ENCODE results near the gene INHBE.

Gene INHBE

GRCh38 chr12:57461917-57462250 lies 6.8 kb downstream of the INHBE start:
- DNase-seq, result no peak

GRCh38 chr12:57462251-57462911 lies 7.3 kb downstream of the INHBE start:
- DNase-seq, result peak; percentile 86

DNA sequence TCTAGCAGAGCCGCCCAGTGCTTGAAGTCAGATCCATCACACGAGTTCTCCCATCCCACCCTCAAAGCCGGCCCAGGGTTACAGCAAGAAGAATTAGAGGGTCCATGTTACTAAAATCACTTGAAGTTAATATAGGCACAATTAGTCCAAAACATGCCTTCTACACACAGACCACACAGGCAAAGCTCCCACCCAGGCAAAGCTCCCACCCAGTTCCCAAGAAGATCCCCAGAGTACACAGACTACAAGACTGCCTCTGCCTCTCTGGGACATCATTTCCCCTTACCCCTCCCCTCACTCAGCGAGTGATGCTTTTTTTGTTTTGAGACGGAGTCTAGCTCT lies 7.8 kb downstream of the INHBE start:
- no peak for DNase-seq

DNA sequence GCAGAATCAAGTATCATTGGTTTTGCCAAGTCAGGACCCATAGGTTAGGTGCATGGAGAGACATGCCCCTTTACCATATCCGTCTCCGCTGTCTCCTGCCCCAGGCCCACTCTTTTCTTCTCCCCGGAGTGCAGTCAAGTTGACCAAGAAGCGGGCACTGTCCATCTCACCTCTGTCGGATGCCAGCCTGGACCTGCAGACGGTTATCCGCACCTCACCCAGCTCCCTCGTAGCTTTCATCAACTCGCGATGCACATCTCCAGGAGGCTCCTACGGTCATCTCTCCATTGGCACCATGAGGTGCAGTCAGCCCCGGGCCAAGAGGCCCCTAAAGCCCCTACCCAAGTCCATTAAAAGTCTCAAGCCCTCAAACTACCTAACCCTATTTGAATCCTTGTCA lies 9.5 kb downstream of the INHBE start:
- no peak for DNase-seq

GRCh38 chr12:57465030-57465746 lies 10.1 kb downstream of the INHBE start:
- DNase-seq, result no peak

DNA sequence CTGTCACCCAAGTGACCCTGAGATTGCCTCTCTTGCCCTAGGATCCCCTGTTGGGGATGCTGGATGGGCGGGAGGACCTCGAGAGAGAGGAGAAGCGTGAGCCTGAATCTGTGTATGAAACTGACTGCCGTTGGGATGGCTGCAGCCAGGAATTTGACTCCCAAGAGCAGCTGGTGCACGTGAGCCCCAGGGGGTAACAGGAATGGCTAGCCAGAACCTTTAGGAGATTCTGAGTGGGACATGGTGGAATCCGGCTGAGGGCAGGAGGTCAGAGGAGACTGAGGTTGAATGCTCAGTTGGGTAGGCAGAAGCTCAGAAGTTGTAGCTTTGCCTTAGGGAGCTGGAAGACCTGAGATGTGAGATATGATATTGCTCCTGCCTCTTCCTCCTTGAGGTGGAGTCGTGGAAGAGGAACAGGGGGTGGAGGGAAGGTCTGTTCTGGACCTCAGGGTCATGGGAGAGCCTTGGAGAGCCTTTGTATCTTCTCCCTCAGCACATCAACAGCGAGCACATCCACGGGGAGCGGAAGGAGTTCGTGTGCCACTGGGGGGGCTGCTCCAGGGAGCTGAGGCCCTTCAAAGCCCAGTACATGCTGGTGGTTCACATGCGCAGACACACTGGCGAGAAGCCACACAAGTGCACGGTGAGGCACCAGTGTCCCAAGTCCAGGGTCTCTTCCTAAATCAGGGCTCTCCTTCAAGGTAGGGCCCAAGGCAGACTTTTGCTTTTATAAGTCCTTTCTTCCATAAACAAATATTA lies 10.8 kb downstream of the INHBE start:
- DNase-seq, result no peak

GRCh38 chr12:57467212-57467874 lies 12.2 kb downstream of the INHBE start:
- no peak for DNase-seq

- no peak for DNase-seq
Measured at GRCh38 chr12:57467915-57468314, 12.8 kb downstream of the INHBE start.

DNA sequence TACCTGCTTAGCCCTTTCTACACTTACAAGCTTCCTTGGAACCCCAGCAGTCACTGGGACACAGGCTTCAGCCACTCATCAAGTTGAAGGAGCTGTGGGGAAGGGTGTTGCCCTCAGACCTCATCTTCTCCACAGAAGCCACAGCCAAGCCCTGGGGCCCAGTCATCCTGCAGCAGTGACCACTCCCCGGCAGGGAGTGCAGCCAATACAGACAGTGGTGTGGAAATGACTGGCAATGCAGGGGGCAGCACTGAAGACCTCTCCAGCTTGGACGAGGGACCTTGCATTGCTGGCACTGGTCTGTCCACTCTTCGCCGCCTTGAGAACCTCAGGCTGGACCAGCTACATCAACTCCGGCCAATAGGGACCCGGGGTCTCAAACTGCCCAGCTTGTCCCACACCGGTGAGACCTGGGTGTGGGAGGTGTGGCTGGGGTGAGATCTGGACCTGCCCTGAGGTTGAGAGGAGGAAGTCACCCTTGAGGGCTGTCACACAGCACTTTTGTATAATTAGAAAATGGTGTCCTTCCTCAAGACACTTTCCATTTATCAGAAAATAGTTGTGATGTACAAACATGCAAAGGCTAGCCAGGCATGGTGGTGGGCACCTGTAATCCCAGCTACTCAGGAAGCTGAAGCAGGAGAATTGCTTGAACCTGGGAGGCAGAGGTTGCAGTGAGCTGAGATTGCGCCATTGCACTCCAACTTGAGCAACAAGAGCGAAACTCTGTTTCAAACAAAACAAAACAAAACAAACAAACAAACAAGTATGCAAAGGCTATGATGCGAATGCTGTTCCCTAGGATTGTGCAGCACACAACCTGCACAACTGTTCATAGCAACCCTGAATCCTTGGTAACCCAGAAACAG lies 14.4 kb downstream of the INHBE start:
- DNase-seq, result no peak

GRCh38 chr12:57470286-57470969 lies 15.3 kb downstream of the INHBE start:
- no peak for DNase-seq

DNA sequence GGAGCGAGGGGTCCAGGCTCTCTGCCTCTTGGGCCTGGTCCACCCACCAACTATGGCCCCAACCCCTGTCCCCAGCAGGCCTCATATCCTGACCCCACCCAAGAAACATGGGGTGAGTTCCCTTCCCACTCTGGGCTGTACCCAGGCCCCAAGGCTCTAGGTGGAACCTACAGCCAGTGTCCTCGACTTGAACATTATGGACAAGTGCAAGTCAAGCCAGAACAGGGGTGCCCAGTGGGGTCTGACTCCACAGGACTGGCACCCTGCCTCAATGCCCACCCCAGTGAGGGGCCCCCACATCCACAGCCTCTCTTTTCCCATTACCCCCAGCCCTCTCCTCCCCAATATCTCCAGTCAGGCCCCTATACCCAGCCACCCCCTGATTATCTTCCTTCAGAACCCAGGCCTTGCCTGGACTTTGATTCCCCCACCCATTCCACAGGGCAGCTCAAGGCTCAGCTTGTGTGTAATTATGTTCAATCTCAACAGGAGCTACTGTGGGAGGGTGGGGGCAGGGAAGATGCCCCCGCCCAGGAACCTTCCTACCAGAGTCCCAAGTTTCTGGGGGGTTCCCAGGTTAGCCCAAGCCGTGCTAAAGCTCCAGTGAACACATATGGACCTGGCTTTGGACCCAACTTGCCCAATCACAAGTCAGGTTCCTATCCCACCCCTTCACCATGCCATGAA lies 16.0 kb downstream of the INHBE start:
- DNase-seq, result no peak

DNA sequence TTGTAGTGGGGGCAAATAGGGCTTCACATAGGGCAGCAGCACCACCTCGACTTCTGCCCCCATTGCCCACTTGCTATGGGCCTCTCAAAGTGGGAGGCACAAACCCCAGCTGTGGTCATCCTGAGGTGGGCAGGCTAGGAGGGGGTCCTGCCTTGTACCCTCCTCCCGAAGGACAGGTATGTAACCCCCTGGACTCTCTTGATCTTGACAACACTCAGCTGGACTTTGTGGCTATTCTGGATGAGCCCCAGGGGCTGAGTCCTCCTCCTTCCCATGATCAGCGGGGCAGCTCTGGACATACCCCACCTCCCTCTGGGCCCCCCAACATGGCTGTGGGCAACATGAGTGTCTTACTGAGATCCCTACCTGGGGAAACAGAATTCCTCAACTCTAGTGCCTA lies 16.6 kb downstream of the INHBE start:
- no peak for DNase-seq

DNA sequence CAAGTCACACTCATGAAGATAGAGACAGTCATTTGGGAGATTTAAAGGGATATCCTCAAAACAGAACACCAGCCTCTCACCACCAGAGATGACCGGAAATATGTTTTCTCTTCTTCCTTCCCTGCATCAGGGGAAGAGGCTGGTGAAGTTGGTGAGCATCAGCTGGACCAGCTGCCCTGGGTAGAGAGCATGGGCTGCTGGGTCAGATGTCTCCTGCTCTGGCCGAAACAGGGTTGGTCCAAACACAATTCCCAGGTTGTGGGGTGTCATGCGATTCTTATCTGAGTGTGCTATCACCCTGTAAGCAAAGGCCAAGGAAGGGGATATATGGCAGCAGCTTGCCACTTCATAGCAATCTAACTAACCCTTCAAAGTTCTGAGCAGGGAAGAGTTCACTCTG lies 17.3 kb downstream of the INHBE start:
- DNase-seq, result no peak

- DNase-seq, result no peak
Measured at GRCh38 chr12:57473392-57473791, 18.3 kb downstream of the INHBE start.

- DNase-seq, result no peak
Measured at GRCh38 chr12:57473886-57474285, 18.8 kb downstream of the INHBE start.

DNA sequence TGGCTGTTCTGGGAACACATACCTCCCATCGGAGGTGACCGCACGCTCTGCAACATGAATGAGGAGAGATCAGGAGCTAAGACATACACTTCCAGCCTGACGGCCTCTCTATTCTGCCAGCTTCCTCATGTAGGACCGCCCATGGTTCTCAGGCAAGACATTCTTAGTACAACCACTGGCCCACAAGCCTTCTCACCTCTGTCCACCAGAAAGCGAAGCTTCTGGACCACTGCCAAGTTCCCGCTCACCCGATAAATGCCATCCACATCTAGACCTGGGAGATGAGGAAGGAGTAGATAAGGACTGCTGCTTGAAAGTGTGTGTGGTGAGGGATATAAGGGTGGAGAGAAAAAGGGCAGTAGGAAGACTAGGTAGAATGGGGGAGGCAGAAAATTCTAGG lies 19.3 kb downstream of the INHBE start:
- no peak for DNase-seq

DNA sequence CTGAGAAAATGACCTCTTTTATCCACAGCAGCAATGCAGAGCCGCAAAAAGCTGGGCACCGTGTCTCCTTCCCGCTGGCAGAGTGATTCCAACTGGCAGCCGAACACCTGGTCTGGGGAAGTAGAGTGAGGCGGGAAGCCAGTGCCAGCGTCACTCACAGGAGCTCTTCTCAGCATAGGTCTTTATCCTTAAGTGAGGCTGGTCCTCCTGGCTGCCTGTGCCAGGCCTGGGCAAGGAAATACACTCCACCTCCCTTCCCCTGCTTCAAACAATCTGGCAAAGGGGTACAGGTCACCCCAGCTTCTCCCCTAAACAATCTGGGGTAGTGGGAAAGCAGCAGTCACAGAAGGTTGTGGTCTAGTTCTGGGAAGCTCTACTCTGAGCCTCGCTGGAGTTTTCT lies 19.8 kb downstream of the INHBE start:
- no peak for DNase-seq

DNA sequence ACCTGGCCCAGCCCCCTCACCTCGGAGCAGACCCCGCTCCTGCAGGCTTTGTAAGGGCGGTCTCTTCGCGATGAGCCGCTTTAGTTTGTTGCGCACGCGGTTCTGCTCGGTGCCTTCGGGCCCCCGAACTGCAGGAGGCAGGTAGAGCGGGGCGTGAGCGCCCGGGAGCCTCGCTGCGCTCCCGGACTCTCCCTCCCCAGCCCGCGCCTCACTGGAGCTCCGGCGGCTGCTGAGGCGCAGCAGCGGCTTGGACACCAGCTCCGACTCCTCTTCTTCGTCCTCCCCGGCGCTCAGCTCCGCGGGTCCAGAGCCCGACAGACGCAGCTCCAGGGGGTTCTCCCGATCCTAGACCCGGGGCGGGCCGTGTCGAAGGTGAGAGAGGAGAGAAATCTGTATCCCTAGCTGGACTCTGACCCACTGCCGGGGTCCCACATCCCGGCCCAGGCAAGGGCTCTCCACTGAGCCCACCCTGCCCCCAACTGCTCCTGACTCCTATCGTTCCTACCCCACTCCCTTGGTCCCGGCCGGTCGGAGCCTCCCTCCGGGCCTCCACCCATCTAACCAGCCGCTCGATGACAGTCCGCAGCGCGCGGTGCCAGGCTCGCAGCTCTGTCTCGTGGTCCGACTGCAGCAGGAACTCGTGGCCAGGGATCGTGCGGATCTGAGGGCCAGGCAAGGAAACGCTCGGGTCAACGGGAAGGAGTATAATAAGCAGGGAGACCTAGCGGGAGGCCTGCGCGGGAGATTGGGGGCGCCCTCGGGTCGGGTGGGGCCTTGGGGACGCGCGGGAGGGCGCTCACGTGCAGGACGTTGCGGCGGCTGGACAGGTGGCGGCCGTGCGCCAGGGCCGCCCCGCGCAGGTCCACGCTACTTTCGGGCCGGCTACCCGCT lies 20.4 kb downstream of the INHBE start:
- DNase-seq, result no peak

GRCh38 chr12:57476162-57476992 lies 21.3 kb downstream of the INHBE start:
- DNase-seq, result peak; percentile 71

All from stimulated activated CD4-positive, alpha-beta T cell treated with anti-CD3 and anti-CD28 coated beads, Interleukin-12 subunit alpha, Interleukin-12 subunit beta, amount 100 ng/mL, for 4 hours (primary cell).